K562 (cell line): Measurements from ENCODE around the gene ZC3H7B. TPM values are rescaled to one million over a fixed set of nuclear protein-coding genes. Genes with fewer than 3 reads are reported as not detected.

ENCODE experiments used
- ARID2 ChIP-seq: fragments of 450-650 bp; IDR thresholded peaks from 2 replicates; pipeline ENCODE4 v1.6.1; 2017; ENCODE audit warnings: antibody characterized with exemption, mild to moderate bottlenecking
- CAMTA2 ChIP-seq: fragments of 250-450 bp; sonication (Bioruptor Pico); conservative IDR thresholded peaks from 2 replicates; pipeline ENCODE4 v1.5.1; 2022
- CBX3 ChIP-seq, 2 experiments: IDR thresholded peaks; 1 replicate in 1 of 2; 2 replicates in 1 of 2; pipeline ENCODE4 v1.6.1; 2012; ENCODE audit warnings: inconsistent platforms in 2 of 2, low read length in 2 of 2, borderline replicate concordance in 1 of 2, control low read depth in 1 of 2
- ELK1 ChIP-seq: sonication (generic); formaldehyde crosslinking; IDR thresholded peaks from 2 replicates; pipeline ENCODE4 v1.8.1; 2022; ENCODE audit warnings: missing genetic modification reagents
- EP400 ChIP-seq: fragments of 450-650 bp; IDR thresholded peaks from 2 replicates; pipeline ENCODE4 v1.6.1; 2017; ENCODE audit warnings: antibody characterized with exemption, mild to moderate bottlenecking, moderate library complexity
- ESRRB ChIP-seq: fragments of 250-450 bp; sonication (Bioruptor Pico); IDR thresholded peaks from 2 replicates; pipeline ENCODE4 v1.5.0; 2020; ENCODE audit warnings: mild to moderate bottlenecking, moderate library complexity, borderline replicate concordance
- ETV1 ChIP-seq: fragments of 450-650 bp; conservative IDR thresholded peaks from 2 replicates; pipeline ENCODE4 v1.6.1; 2016; ENCODE audit warnings: missing genetic modification characterization, control low read depth, low read depth, missing compliant biosample characterization
- MEIS2 ChIP-seq: fragments of 450-650 bp; IDR thresholded peaks from 2 replicates; pipeline ENCODE4 v1.6.1; 2014; ENCODE audit warnings: mild to moderate bottlenecking; ENCODE audit not compliant: partially characterized antibody
- NCOA4 ChIP-seq: fragments of 450-650 bp; IDR thresholded peaks from 2 replicates; pipeline ENCODE4 v1.6.1; 2018; ENCODE audit warnings: mild to moderate bottlenecking; ENCODE audit not compliant: partially characterized antibody
- POLR2G ChIP-seq: fragments of 200-400 bp; formaldehyde crosslinking; IDR thresholded peaks from 2 replicates; pipeline ENCODE4 v1.6.1; 2017; ENCODE audit warnings: low read depth, mild to moderate bottlenecking, antibody characterized with exemption, low read length, moderate library complexity
- PYGO2 ChIP-seq: fragments of 450-650 bp; IDR thresholded peaks from 2 replicates; pipeline ENCODE4 v1.6.1; 2016; ENCODE audit warnings: mild to moderate bottlenecking, missing genetic modification characterization, moderate library complexity, missing compliant biosample characterization
- REST ChIP-seq, 2 experiments: fragments of 450-650 bp; formaldehyde crosslinking in 1 of 2; IDR thresholded peaks; 2 replicates each; pipeline versions ENCODE4 v1.4.0 to v1.6.1; 2014 to 2020; ENCODE audit warnings: mild to moderate bottlenecking in 2 of 2, borderline replicate concordance in 1 of 2, low read depth in 1 of 2
- SIX5 ChIP-seq, 2 experiments: IDR thresholded peaks; 2 replicates each; pipeline ENCODE4 v1.6.1; 2011; ENCODE audit warnings: low read length in 2 of 2, borderline replicate concordance in 1 of 2, low read depth in 1 of 2, mild to moderate bottlenecking in 1 of 2, moderate library complexity in 1 of 2; ENCODE audit not compliant: insufficient read depth in 1 of 2
- THRAP3 ChIP-seq: fragments of 450-650 bp; IDR thresholded peaks from 2 replicates; pipeline ENCODE4 v1.6.1; 2016; ENCODE audit warnings: mild to moderate bottlenecking, inconsistent platforms, borderline replicate concordance
- ZBED1 ChIP-seq: IDR thresholded peaks from 2 replicates; pipeline ENCODE4 v1.6.1; 2014
- ZKSCAN8 ChIP-seq: fragments of 200-800 bp; sonication (Bioruptor generic); IDR thresholded peaks from 2 replicates; pipeline ENCODE4 v1.6.1; 2016; ENCODE audit warnings: missing genetic modification characterization, missing compliant biosample characterization
- ZNF165 ChIP-seq: fragments of 250-450 bp; sonication (Bioruptor Pico); IDR thresholded peaks from 2 replicates; pipeline ENCODE4 v1.4.0; 2020; ENCODE audit warnings: borderline replicate concordance
- ZNF431 ChIP-seq: sonication (generic); formaldehyde crosslinking; IDR thresholded peaks from 2 replicates; pipeline ENCODE4 v1.8.0; 2022; ENCODE audit warnings: mild to moderate bottlenecking, missing genetic modification reagents
- ZNF77 ChIP-seq: fragments of 250-450 bp; sonication (Bioruptor Pico); IDR thresholded peaks from 2 replicates; pipeline ENCODE4 v1.5.0; 2020
- ZSCAN32 ChIP-seq: fragments of 450-650 bp; formaldehyde crosslinking; IDR thresholded peaks from 2 replicates; pipeline ENCODE4 v1.4.0; 2020; ENCODE audit warnings: mild to moderate bottlenecking, moderate library complexity
- polyA plus RNA-seq, 8 experiments: library from polyadenylated mRNA; depleted of rRNA in 4 of 8; stranded (reverse) in 5 of 8; unstranded in 3 of 8; fragments of >200 nt; fragmentation: Nextera tagmentation in 2 of 8; fragmentation: Illumina TruSeq in 1 of 8; extraction: Ambion mirVana in 2 of 8; extraction: Trizol in 1 of 8; gene quantifications; 2 replicates each; pipeline versions ENCODE4 v1.2.1 to v1.2.3, GENCODE V29; 2011 to 2014; ENCODE audit warnings: inconsistent platforms in 1 of 8, missing spikeins in 1 of 8
- total RNA-seq, 7 experiments: library from RNA; depleted of rRNA in 6 of 7; stranded (reverse); fragments of >200 nt in 6 of 7; fragmentation: Illumina TruSeq in 2 of 7; extraction: Trizol in 2 of 7; gene quantifications; 2 replicates each; pipeline versions ENCODE4 v1.2.1 to v1.2.3, GENCODE V29; 2011 to 2021; ENCODE audit warnings: low replicate concordance in 1 of 7

Gene ZC3H7B
- total and polyA plus RNA-seq, 9 of the 15 experiments (the other 6 are each of a cell fraction or from before 2014, with no cell fraction given) = 0.07 to 49.8 (median 26.8) TPM

- TF ChIP-seq NCOA4 (no peak), CBX3 (IDR thresholded peaks at IDR 0.05; ENCODE audit: borderline replicate concordance in 1 of 2, low read length in 2 of 2) (no peak), POLR2G (no peak), CAMTA2 (no peak), ZBED1 (no peak), REST (IDR thresholded peaks at IDR 0.05; ENCODE audit: borderline replicate concordance) (peak; percentile 91), REST (CRISPR knock-in tag; IDR thresholded peaks at IDR 0.05; ENCODE audit: low read depth) (no peak), PYGO2 (tag) (no peak), EP400 (no peak), MEIS2 (peak; percentile 33), ELK1 (no peak), ZNF77 (CRISPR knock-in tag) (no peak), ARID2 (peak; percentile 85), ZNF431 (CRISPR knock-in tag) (no peak), ESRRB (CRISPR knock-in tag) (no peak), SIX5 (IDR thresholded peaks at IDR 0.05; ENCODE audit: borderline replicate concordance in 1 of 2, insufficient read depth in 1 of 2, low read depth in 1 of 2, low read length in 2 of 2) (no peak), ZKSCAN8 (CRISPR knock-in tag) (no peak), ZNF165 (CRISPR knock-in tag) (no peak), THRAP3 (no peak), ETV1 (tag) (no peak), ZSCAN32 (no peak)
Observed at GRCh38 chr22:41403532-41404318, 102.4 kb downstream of the ZC3H7B start (continued).
